ENCODE data around the gene CTBP1.
A peak's percentile ranks its signal among the peaks of the same experiment; 100 is the strongest.

CTBP1 gene

GRCh38 chr4:1222036-1222789 lies 26.7 kb downstream of the CTBP1 start:
- no peak for DNase-seq

GRCh38 chr4:1221155-1221870 lies 27.6 kb downstream of the CTBP1 start:
- DNase-seq: no peak

- DNase-seq: no peak
Measured at GRCh38 chr4:1220566-1220965, 28.4 kb downstream of the CTBP1 start.

GRCh38 chr4:1219566-1219950 lies 29.4 kb downstream of the CTBP1 start:
- DNase-seq: no peak

DNA sequence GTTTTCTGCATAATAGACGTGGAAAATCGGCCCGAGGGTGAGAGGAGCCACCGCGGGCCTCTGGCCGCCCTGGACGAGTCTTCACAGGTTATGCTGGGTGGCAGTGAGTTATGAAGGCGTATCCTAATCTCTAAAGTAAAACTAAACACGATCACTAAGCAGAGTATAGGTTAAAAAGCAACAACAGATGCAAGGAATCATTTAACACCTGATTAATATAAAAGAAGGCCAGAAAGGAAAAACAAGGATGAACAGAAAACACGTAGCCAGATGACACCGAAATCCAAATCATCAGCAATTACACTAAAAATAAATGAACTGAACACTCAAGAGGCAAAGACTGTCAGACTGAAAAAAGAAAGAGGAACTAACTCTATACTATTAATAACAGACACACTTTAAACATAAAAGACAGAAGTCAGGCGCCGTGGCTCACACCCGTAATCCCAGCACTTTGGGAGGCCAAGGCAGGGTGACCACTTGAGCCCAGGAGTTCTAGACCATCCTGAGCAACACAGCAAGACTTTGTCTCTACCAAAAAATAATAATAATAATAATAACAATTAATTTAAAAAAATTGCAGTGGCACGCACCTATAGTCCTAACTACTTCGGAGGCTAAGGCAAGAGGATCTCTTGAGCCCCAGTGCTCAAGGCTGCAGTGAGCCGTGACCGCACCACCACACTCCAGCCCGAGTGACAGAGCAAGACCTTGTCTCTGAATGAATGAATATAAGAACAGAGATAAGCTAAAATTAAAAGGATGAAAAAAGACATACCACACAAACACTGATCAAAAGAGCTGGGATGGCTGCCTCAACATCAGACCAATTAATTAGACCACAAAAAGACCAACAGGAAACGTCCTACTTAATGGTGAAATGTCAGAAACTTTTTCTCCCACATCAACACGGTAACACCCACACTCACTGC lies 30.0 kb downstream of the CTBP1 start:
- no peak for DNase-seq

DNA sequence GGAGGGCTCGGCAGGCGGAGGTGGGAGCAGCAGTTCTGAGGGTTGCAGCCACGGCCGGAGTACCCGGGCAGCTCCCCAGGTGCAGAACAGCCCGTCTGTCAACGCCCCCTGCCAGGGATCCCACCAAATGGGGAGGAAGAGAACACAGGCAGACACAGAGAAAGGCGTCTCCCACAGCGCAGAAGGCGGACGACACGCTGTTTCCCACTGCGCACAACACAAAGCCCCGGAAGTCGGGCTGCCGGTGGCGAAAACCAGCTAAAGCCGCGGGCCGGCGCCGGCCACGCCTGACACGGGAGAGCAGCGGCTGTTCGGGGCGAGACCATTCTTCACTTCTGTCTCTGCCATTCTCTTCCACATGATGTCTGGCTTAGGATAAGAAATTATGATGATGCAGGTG lies 31.6 kb downstream of the CTBP1 start:
- no peak for DNase-seq

GRCh38 chr4:1216869-1217294 lies 32.0 kb downstream of the CTBP1 start:
- DNase-seq: no peak

- DNase-seq: no peak
Measured at GRCh38 chr4:1216076-1216614, 32.8 kb downstream of the CTBP1 start.

DNA sequence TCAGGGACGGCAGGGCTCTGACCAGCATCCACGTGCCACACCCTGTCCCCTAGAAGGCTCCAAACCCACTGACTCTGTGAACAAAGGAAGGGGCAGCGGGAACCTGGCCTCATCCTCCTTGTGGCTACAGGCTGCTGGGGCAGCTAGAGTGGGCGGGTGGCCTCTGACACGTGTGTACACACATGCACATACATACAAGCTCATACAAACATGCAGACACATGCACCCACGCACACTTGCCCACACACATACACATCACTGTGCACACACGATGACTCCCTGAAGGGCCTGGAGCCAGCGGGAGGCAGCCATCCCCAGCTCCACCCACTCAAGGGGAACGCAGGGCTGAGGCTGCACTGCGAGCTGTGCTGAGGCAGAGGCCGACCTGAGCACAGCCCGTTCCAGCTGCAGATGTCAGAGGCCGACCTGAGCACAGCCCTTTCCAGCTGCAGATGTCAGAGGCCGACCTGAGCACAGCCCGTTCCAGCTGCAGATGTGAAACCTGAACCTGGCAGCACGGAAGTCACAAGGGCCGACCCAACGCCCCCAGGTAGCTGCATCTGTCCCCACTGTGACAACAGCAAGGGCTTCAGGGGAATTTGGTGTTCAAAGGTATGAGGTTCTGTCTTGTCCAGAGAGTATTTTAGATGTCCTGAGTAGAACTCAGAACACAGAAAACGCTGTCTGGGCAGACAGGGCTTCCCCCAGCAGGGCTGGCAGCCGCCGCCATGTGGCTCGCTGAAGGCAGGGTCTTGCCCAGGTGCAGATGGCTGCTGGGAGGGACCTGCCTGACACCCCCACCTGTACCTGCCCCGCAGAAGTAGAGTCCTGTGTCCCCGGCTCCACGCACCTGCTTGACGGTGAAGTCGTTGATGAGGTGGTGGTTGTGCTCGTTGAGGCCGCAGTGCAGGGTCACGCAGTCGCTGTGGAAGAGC lies 33.5 kb downstream of the CTBP1 start:
- DNase-seq: no peak

GRCh38 chr4:1214101-1215095 lies 34.5 kb downstream of the CTBP1 start:
- no peak for DNase-seq

GRCh38 chr4:1213336-1213995 lies 35.5 kb downstream of the CTBP1 start:
- no peak for DNase-seq

DNA sequence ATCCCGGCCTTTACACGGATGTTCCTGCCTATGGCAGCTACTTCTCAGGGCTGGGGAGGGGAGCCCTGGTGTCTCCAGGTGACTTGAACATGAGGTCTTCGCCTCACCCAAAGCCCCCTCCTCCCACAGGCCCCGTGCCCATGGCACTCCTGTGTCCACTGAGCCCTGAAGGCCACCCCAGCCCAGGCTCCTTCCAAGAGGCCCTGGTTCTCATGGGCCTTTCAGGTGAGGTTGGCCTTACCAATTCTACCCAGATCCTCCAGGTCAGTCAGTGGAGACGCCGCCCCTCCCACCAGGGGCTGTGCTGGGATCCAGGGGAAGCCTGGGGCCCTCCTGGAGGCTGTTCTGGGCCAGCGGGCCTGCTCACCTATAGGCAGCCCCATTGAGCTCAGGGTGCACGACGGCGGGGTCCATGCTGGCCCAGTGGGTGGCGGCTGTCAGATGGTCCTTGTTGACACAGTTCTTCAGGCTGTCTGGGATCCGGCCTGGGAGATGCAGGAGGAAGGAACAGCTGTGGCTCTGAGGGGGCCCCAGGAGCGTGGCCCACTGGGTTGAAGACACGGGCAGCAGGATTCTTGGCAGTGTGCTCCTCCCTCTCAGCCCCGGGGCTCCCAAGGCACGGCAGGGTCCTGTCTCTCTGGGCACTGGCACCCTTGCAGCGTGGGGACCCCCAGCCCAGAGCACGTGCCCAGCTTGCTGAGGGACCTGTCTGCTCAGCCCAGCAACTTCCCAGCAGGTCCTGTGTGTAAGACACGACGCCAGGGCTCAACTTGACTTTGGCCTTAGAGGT lies 36.2 kb downstream of the CTBP1 start:
- DNase-seq: no peak

DNA sequence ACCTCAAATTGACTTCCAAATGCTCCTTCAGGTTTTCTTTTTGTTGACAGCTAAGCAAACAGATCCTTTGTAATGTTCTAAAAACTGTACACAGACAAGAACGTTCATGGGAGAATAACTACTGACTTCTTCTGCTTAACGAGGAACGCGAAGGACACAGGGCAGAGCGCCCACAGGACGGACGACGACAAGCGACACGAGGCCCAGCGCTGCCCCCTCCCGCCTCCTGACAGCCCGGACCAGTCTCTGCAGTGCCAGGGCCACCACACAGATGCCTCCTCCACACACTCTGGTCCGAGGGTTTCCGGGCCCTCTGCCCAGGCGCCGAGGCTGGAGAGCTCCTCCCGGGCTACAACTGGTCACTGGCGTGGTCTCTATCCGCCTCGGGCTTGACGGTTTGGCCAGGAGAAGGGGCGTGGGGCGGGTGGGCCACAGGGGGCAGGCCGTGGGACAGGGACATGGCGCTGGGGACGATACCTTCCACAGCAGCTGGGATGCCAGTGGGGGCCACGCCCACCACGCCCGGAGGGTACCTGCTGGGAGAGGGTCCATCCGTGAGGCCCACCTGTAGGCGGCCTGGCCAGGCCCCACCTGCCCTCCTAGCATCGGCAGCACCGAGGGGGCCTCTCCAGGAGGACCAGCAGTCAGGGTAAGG lies 36.9 kb downstream of the CTBP1 start:
- DNase-seq: no peak

GRCh38 chr4:1211371-1211770 lies 37.6 kb downstream of the CTBP1 start:
- no peak for DNase-seq

DNA sequence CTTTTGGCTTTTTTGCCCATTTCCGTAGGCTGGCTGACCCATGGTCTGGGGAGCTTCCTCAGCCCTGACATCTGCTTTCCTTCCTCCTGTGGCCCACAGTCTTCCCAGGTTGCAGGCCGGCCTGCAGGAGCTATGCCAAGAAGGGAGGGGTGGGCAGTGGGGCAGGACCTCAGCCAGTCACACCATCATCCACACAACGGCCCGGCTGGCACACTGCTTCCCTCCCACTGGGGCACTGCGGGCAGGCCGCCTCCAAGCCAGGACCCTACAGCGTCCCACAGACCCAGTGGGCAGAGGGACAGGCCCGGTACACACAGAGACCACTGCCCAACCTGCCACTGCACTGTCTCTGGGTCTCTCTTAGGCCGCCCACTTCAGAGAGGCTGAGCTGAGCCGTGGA lies 38.0 kb downstream of the CTBP1 start:
- DNase-seq: no peak

DNA sequence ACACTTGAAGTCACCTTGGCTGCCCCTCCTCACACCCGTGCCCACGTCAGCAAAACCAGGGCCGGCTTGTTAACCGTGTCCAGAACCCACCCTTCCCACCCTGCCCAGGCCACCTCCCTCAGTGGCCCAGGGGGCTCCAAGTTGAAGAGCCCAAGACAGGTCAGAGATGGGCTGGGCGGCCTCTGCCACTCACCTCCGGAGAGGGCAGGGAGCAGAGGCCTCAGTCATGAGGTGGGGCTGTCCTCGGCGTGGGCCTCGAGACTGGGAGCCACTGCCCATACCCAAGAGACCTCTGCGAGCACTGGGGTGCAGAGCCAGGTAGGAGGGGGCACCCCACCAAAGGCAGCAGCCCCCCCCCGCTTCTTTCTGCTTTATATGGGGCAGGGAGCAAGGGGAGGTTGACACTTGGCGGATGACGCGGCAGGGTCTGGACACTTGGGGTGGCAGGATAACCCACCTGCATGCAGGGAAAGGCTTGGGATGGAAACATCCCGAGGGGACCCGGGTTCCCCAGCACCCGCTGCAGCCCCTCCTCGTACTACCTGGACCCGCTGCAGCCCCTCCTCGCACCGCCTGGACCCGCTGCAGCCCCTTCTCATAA lies 38.6 kb downstream of the CTBP1 start:
- no peak for DNase-seq

DNA sequence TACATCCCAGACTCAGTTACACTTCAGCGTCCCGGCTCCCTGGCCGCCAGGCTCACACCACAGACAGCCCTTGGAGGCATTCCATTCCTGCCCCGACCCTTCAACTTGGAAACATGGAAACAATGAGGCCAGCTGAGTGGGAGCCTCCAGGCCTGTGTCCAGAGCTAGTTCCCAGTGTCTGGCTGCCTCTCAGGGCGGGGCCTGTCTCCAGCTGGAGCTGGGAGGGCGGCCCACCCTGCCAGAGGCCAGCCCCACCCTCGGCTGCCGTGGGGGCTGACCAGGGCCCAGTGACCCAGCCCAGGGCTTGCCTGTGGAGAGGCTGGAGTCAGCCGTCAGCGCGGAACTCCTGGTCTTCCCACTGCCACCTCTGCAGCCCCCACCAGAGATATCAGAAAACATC lies 39.1 kb downstream of the CTBP1 start:
- peak; percentile 69 for DNase-seq
